H1 (cell line): ENCODE results near the gene KIF25. TPM values are rescaled to one million over a fixed set of nuclear protein-coding genes. Genes with fewer than 3 reads are reported as not detected.

ENCODE experiments used
- CTCF ChIA-PET: fragments of 300-600 bp; sonication (Branson Sonifier 250); formaldehyde crosslinking; loops from one replicate; lab custom pipeline; 2021; ENCODE audit not compliant: partially characterized antibody; lab: Charles Lee
- POLR2A ChIA-PET: fragments of 300-600 bp; sonication (Branson Sonifier 250); formaldehyde crosslinking; loops from one replicate; lab custom pipeline; 2021; ENCODE audit warnings: inconsistent platforms; ENCODE audit not compliant: partially characterized antibody; lab: Charles Lee
- DNase-seq, 2 experiments: peaks; one replicate each; pipeline versions ENCODE4 v3.0.0 to v3.0.0-alpha.2; 2010 to 2022; ENCODE audit warnings: low spot score in 2 of 2, low read depth in 1 of 2, mixed read lengths in 1 of 2
- FAIRE-seq: peaks from 2 replicates; lab custom pipeline; 2011; peaks lifted over from hg19 to GRCh38; lab: Jason Lieb, UNC
- H2AFZ ChIP-seq: 2 replicates; pipeline ENCODE4 v1.8.1; 2012; ENCODE audit warnings: low read length, inconsistent platforms
- H2AK5ac ChIP-seq: 2 replicates; pipeline ENCODE4 v1.6.1; 2013; ENCODE audit warnings: low read depth, low read length
- H2BK120ac ChIP-seq: replicated peaks from 2 replicates; pipeline ENCODE3; 2013; ENCODE audit warnings: low read depth, low read length, inconsistent platforms
- H2BK12ac ChIP-seq: 2 replicates; pipeline ENCODE4 v1.6.1; 2013; ENCODE audit warnings: low read depth, low read length
- H2BK15ac ChIP-seq: 2 replicates; pipeline ENCODE4 v1.6.1; 2013; ENCODE audit warnings: low read length
- H2BK20ac ChIP-seq: 2 replicates; pipeline ENCODE4 v1.6.1; 2013; ENCODE audit warnings: low read length
- H2BK5ac ChIP-seq: 2 replicates; pipeline ENCODE4 v1.6.1; 2013; ENCODE audit warnings: low read depth, low read length
- H3K14ac ChIP-seq: 2 replicates; pipeline ENCODE4 v1.6.1; 2013; ENCODE audit warnings: inconsistent platforms; ENCODE audit not compliant: insufficient read length
- H3K18ac ChIP-seq: 2 replicates; pipeline ENCODE4 v1.6.1; 2013; ENCODE audit warnings: low read length; ENCODE audit errors: extremely low read depth
- H3K23ac ChIP-seq: 2 replicates; pipeline ENCODE4 v1.6.1; 2013; ENCODE audit warnings: inconsistent platforms; ENCODE audit not compliant: insufficient read length
- H3K23me2 ChIP-seq: 2 replicates; pipeline ENCODE4 v1.6.1; 2013; ENCODE audit warnings: low read depth, low read length
- H3K27ac ChIP-seq: 2 replicates; pipeline ENCODE4 v1.6.1; 2011; ENCODE audit warnings: low read depth, low read length, inconsistent platforms
- H3K27me3 ChIP-seq, 4 experiments: replicated peaks in 1 of 4; 1 replicate in 1 of 4; 2 replicates in 3 of 4; pipeline versions ENCODE4 v1.6.1 to v1.8.1; 2011 to 2013; ENCODE audit warnings: low read length in 3 of 4, mild to moderate bottlenecking in 3 of 4, inconsistent platforms in 2 of 4, mixed read lengths in 2 of 4, moderate library complexity in 1 of 4; ENCODE audit not compliant: control insufficient read depth in 3 of 4, insufficient read depth in 3 of 4; ENCODE audit errors: extremely low read depth in 1 of 4
- H3K36me3 ChIP-seq, 4 experiments: 2 replicates each; pipeline versions ENCODE4 v1.6.1 to v1.8.1; 2011 to 2013; ENCODE audit warnings: mild to moderate bottlenecking in 4 of 4, low read length in 3 of 4, moderate library complexity in 2 of 4, control low read depth in 1 of 4, inconsistent platforms in 1 of 4; ENCODE audit not compliant: insufficient read depth in 4 of 4, control insufficient read depth in 2 of 4
- H3K4ac ChIP-seq: replicated peaks from 2 replicates; pipeline ENCODE3; 2013; ENCODE audit warnings: low read length, low read depth, mixed read lengths, inconsistent platforms; ENCODE audit not compliant: insufficient read length
- H3K4me1 ChIP-seq, 4 experiments: replicated peaks in 1 of 4; 1 replicate in 1 of 4; 2 replicates in 3 of 4; pipeline versions ENCODE4 v1.6.1 to v1.8.1; 2011 to 2013; ENCODE audit warnings: low read length in 3 of 4, inconsistent platforms in 2 of 4, mixed read lengths in 1 of 4; ENCODE audit not compliant: insufficient read depth in 4 of 4, control insufficient read depth in 3 of 4
- H3K4me2 ChIP-seq, 2 experiments: 2 replicates each; pipeline versions ENCODE4 v1.6.1 to v1.8.1; 2011 to 2013; ENCODE audit warnings: low read depth in 2 of 2, low read length in 2 of 2, control low read depth in 1 of 2, inconsistent platforms in 1 of 2, mild to moderate bottlenecking in 1 of 2; ENCODE audit not compliant: insufficient read depth in 1 of 2
- H3K4me3 ChIP-seq, 4 experiments: fragments of 200-600, 300-600 bp in 1 of 4; sonication (generic), shearing (Covaris generic), sonication (Bioruptor Twin) in 1 of 4; 2 replicates each; pipeline versions ENCODE4 v1.5.1 to v1.8.1; 2011 to 2016; ENCODE audit warnings: low read length in 4 of 4, low read depth in 3 of 4, control low read depth in 2 of 4, inconsistent platforms in 2 of 4, mild to moderate bottlenecking in 2 of 4, mixed read lengths in 1 of 4, moderate library complexity in 1 of 4; ENCODE audit not compliant: insufficient read depth in 2 of 4; ENCODE audit errors: extremely low read depth in 1 of 4
- H3K56ac ChIP-seq: replicated peaks from 2 replicates; pipeline ENCODE3; 2013; ENCODE audit warnings: low read depth, mild to moderate bottlenecking, mixed read lengths, low read length, inconsistent platforms; ENCODE audit not compliant: insufficient read length
- H3K79me1 ChIP-seq: 2 replicates; pipeline ENCODE4 v1.6.1; 2013; ENCODE audit warnings: low read depth, low read length, control low read depth
- H3K79me2 ChIP-seq, 2 experiments: 2 replicates each; pipeline versions ENCODE4 v1.6.1 to v1.8.1; 2012 to 2013; ENCODE audit warnings: low read length in 2 of 2, mild to moderate bottlenecking in 2 of 2, inconsistent platforms in 1 of 2; ENCODE audit not compliant: insufficient read depth in 2 of 2, control insufficient read depth in 1 of 2
- H3K9ac ChIP-seq, 4 experiments: replicated peaks in 1 of 4; 1 replicate in 1 of 4; 2 replicates in 3 of 4; pipeline versions ENCODE4 v1.6.1 to v1.8.1; 2011 to 2013; ENCODE audit warnings: low read depth in 3 of 4, low read length in 3 of 4, control low read depth in 2 of 4, mild to moderate bottlenecking in 2 of 4, moderate library complexity in 2 of 4, inconsistent platforms in 1 of 4; ENCODE audit errors: extremely low read depth in 1 of 4
- H3K9me3 ChIP-seq, 2 experiments: 2 replicates each; pipeline versions ENCODE4 v1.6.1 to v1.8.1; 2012 to 2013; ENCODE audit warnings: mild to moderate bottlenecking in 2 of 2, moderate library complexity in 2 of 2, control low read depth in 1 of 2, inconsistent platforms in 1 of 2, low read depth in 1 of 2, low read length in 1 of 2, mixed read lengths in 1 of 2; ENCODE audit not compliant: insufficient read depth in 2 of 2
- H4K20me1 ChIP-seq, 2 experiments: replicated peaks in 1 of 2; 2 replicates each; pipeline versions ENCODE3 to v1.8.1; 2011 to 2013; ENCODE audit warnings: inconsistent platforms in 2 of 2, low read length in 2 of 2, mild to moderate bottlenecking in 1 of 2; ENCODE audit not compliant: insufficient read depth in 2 of 2, control insufficient read depth in 1 of 2
- H4K5ac ChIP-seq: 2 replicates; pipeline ENCODE4 v1.6.1; 2013; ENCODE audit warnings: low read length, low read depth, mixed read lengths, inconsistent platforms; ENCODE audit not compliant: insufficient read length
- H4K8ac ChIP-seq: 2 replicates; pipeline ENCODE4 v1.8.0; 2013; ENCODE audit warnings: mild to moderate bottlenecking, moderate library complexity, low read length, inconsistent platforms; ENCODE audit not compliant: insufficient read depth; ENCODE audit errors: extremely low read depth
- H4K91ac ChIP-seq: replicated peaks from 2 replicates; pipeline ENCODE3; 2013; ENCODE audit warnings: low read length, mixed read lengths, inconsistent platforms; ENCODE audit not compliant: insufficient read length
- FOSL1 ChIP-seq: IDR thresholded peaks from 2 replicates; pipeline ENCODE4 v1.6.1; 2011; ENCODE audit warnings: mild to moderate bottlenecking, low read depth, low read length, moderate library complexity; ENCODE audit not compliant: insufficient read depth
- RNF2 ChIP-seq: fragments of 200-900, 300-1000 bp; sonication (generic); IDR thresholded peaks from 2 replicates; pipeline ENCODE4 v1.7.1; 2016; ENCODE audit warnings: borderline replicate concordance, low read depth, mild to moderate bottlenecking, antibody characterized with exemption, low read length; ENCODE audit not compliant: poor library complexity, severe bottlenecking; ENCODE audit errors: missing control alignments
- RXRA ChIP-seq: IDR thresholded peaks from 2 replicates; pipeline ENCODE4 v1.6.1; 2011; ENCODE audit warnings: low read depth, mild to moderate bottlenecking, low read length, moderate library complexity; ENCODE audit not compliant: insufficient read depth
- WGBS, 2 experiments: shearing (Covaris generic) in 1 of 2; methylation state at CpG; one replicate each; pipeline versions ENCODE4 v1.1.6 to v1.1.7; 2013 to 2015; ENCODE audit warnings: low lambda C conversion rate in 2 of 2, mixed read lengths in 2 of 2, inconsistent platforms in 1 of 2, low coverage in 1 of 2, missing lambda C conversion rate in 1 of 2; ENCODE audit not compliant: insufficient replicate concordance in 2 of 2, insufficient coverage in 1 of 2, insufficient read length in 1 of 2; ENCODE audit errors: extremely low coverage in 1 of 2, missing lambda C conversion rate in 1 of 2; 5-methylcytosine and 5-hydroxymethylcytosine counted together
- polyA plus RNA-seq, 7 experiments: library from polyadenylated mRNA; depleted of rRNA in 3 of 7; stranded (reverse) in 5 of 7; unstranded in 2 of 7; fragments of >200 nt in 5 of 7; fragments of 200-250 nt in 2 of 7; gene quantifications; 1 replicate in 5 of 7; 2 replicates in 1 of 7; 4 replicates in 1 of 7; pipeline versions ENCODE4 v1.2.1 to v1.2.3, GENCODE V29; 2011 to 2013; ENCODE audit warnings: missing spikeins in 2 of 7, mixed read lengths in 2 of 7
- total RNA-seq: library from RNA; stranded (reverse); fragmentation: NEBNext Ultra II Directional; extraction: Animal tissue kit (Norgen Biotek cat#: 25700); gene quantifications from 2 replicates; pipeline ENCODE4 v1.2.1, GENCODE V29; 2021

KIF25 gene
- total and polyA plus RNA-seq, 2 of the 8 experiments (the other 6 are each of a cell fraction or from before 2014, with no cell fraction given) = 1.5 to 2.0 TPM

GRCh38 chr6:168009331-168009730 is 11.9 kb downstream of the KIF25 start:
- Histone ChIP-seq H3K9me3 (peaks cover 4 to 8% of the 10 kb centered on the region in 2 experiments; a peak in 2 of 4 replicates), H3K23me2 (no peaks in the 10 kb centered on the region), H3K23ac (no peak overlapping the region), H3K4me1 (no peaks in the 10 kb centered on the region; a peak in 1 of 7 replicates), H2BK20ac (no peak overlapping the region), H3K4me3 (no peak overlapping the region), H3K79me1 (no peaks in the 10 kb centered on the region), H4K5ac (no peak overlapping the region), H3K36me3 (no peaks in the 10 kb centered on the region), H2BK5ac (no peak overlapping the region), H3K27ac (no peak overlapping the region), H4K8ac (no peak overlapping the region), H4K91ac (no peak overlapping the region), H3K4me2 (no peak overlapping the region), H3K4ac (no peak overlapping the region), H3K9ac (no peak overlapping the region), H3K14ac (no peak overlapping the region), H2BK15ac (no peak overlapping the region), H2AFZ (no peak overlapping the region), H2AK5ac (no peak overlapping the region), H3K56ac (no peak overlapping the region), H2BK120ac (no peak overlapping the region), H3K18ac (no peak overlapping the region), H3K79me2 (no peaks in the 10 kb centered on the region), H2BK12ac (no peak overlapping the region)
- ChIA-PET CTCF (no interaction called here), POLR2A (no interaction called here)
- no peak for FAIRE-seq
- WGBS, 2 experiments = 91% methylated on average over 3 of the region's 3 CpGs; no CpG with 5 or more reads in 1 of the 2 experiments
- DNase-seq = no peak
- TF ChIP-seq RXRA (no peak), RNF2 (no peak), FOSL1 (no peak)
- TF ChIP-seq, all 59 proteins: peak for 0
- Histone ChIP-seq H4K20me1 (no peaks in the 10 kb centered on the region), H3K27me3 (no peaks in the 10 kb centered on the region)
